Fibroblast of lung (primary cell): ENCODE results near the gene TUBG2.

Experiments used
- EZH2 ChIP-seq: IDR thresholded peaks from 2 replicates; pipeline ENCODE4 v1.5.1; 2012; ENCODE audit warnings: low read length, control low read depth, mild to moderate bottlenecking; ENCODE audit errors: missing control alignments
- TF ChIP-seq, protein P1 (sequence below), 2 donors: IDR thresholded peaks in 1 of 2; conservative IDR thresholded peaks in 1 of 2; 1 replicate in 1 of 2; 2 replicates in 1 of 2; pipeline ENCODE4 v1.5.1; 2011 to 2012; ENCODE audit warnings: low read length in 2 of 2, control low read depth in 1 of 2, inconsistent platforms in 1 of 2, low read depth in 1 of 2, mild to moderate bottlenecking in 1 of 2

DNA sequence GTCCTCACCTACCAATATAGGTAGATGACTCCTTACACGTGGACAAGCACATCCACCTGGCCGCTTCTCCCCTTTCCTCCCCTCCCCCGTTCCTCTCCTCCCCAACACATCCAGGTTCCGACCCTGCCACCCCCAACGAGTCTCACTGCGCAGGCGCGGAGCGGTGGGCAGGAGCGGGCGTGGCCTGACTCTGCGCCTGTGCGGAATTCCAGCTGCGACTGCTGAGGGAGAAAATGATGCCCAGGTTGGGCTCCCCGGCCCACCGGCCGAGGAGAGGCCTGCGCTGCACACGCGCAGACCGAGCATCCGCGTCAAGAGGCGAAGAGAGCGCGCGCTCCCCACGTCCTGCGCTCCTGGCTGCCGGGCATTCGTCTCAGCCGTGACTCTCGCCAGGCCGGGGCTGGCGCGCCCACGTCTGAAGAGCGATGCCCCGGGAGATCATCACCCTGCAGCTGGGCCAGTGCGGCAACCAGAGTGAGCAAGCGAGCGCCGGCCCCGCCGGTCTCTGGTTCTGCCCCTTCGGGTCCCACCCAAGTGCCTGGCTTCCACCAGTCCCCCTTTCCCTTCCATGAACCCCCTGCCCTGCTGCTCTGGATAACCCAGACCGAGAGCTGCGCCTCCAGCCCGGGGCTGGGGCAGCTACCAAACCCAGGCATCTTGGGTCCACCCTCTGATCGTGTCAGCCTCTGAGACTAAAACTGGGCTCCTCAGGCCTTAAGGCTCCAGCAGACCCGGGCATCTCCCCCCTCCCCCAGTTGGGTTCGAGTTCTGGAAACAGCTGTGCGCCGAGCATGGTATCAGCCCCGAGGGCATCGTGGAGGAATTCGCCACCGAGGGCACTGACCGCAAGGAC is at the start of gene TUBG2:
- TF ChIP-seq EZH2 = no peak
- TF ChIP-seq, protein P1, sequence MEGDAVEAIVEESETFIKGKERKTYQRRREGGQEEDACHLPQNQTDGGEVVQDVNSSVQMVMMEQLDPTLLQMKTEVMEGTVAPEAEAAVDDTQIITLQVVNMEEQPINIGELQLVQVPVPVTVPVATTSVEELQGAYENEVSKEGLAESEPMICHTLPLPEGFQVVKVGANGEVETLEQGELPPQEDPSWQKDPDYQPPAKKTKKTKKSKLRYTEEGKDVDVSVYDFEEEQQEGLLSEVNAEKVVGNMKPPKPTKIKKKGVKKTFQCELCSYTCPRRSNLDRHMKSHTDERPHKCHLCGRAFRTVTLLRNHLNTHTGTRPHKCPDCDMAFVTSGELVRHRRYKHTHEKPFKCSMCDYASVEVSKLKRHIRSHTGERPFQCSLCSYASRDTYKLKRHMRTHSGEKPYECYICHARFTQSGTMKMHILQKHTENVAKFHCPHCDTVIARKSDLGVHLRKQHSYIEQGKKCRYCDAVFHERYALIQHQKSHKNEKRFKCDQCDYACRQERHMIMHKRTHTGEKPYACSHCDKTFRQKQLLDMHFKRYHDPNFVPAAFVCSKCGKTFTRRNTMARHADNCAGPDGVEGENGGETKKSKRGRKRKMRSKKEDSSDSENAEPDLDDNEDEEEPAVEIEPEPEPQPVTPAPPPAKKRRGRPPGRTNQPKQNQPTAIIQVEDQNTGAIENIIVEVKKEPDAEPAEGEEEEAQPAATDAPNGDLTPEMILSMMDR (conservative IDR thresholded peaks at IDR 0.05 in 1 of 2, IDR thresholded peaks at IDR 0.05 in 1 of 2; ENCODE audit: low read depth in 1 of 2, low read length in 2 of 2) = no peak
